ENCODE measurements around the gene ATP13A4. TPM values are rescaled to one million over a fixed set of nuclear protein-coding genes. Genes with fewer than 3 reads are reported as not detected.

The ATP13A4 gene
- polyA plus RNA-seq, 4 donors = 0.22 to 41.2 (median 0.24) TPM; not detected in 1

- FAIRE-seq = no peak
Observed at GRCh38 chr3:193573403-193574191, 18.9 kb upstream of the ATP13A4 start.

GRCh38 chr3:193572426-193572908, 17.8 kb upstream of the ATP13A4 start:
- DNase-seq (peak; percentile 68 to 75), FAIRE-seq (no peak)
- H3K4me3 ChIP-seq (ENCODE audit: low read depth in 1 of 3, low read length in 3 of 3) = no peak overlapping the region
- no peaks in the 10 kb centered on the region for H3K9me3 ChIP-seq (ENCODE audit: control insufficient read depth in 2 of 2, insufficient read depth in 1 of 2, low read depth in 1 of 2, low read length in 1 of 2)
- no peaks in the 10 kb centered on the region for H3K36me3 ChIP-seq (ENCODE audit: control insufficient read depth in 3 of 3, insufficient read depth in 2 of 3, low read depth in 1 of 3, low read length in 3 of 3)
- WGBS, 3 donors = 4 to 10% (median 9%) methylated on average over 10 of the region's 10 CpGs
- H3K4me1 ChIP-seq (ENCODE audit: control insufficient read depth in 3 of 3, insufficient read depth in 2 of 3, low read depth in 1 of 3, low read length in 2 of 3) = no peaks in the 10 kb centered on the region
- no peak overlapping the region for H3K27ac ChIP-seq (ENCODE audit: low read depth in 1 of 3, low read length in 2 of 3)
- H3K27me3 ChIP-seq (ENCODE audit: control insufficient read depth in 3 of 3, insufficient read depth in 3 of 3, low read length in 3 of 3) = peaks cover 0 to 2% (median 0%) of the 10 kb centered on the region in 3 donors

More at GRCh38 chr3:193573403-193574191, 18.9 kb upstream of the ATP13A4 start:
- Histone ChIP-seq H3K9me3 (ENCODE audit: control insufficient read depth in 2 of 2, insufficient read depth in 1 of 2, low read depth in 1 of 2, low read length in 1 of 2) (no peaks in the 10 kb centered on the region), H3K4me3 (ENCODE audit: low read depth in 1 of 3, low read length in 3 of 3) (no peak overlapping the region), H3K27ac (ENCODE audit: low read depth in 1 of 3, low read length in 2 of 3) (no peak overlapping the region), H3K27me3 (ENCODE audit: control insufficient read depth in 3 of 3, insufficient read depth in 3 of 3, low read length in 3 of 3) (peaks cover 0 to 2% (median 0%) of the 10 kb centered on the region in 3 donors), H3K36me3 (ENCODE audit: control insufficient read depth in 3 of 3, insufficient read depth in 2 of 3, low read depth in 1 of 3, low read length in 3 of 3) (no peaks in the 10 kb centered on the region), H3K4me1 (ENCODE audit: control insufficient read depth in 3 of 3, insufficient read depth in 2 of 3, low read depth in 1 of 3, low read length in 2 of 3) (no peaks in the 10 kb centered on the region)
- 66 to 82% (median 78%) methylated on average over 4 of the region's 4 CpGs for WGBS, 3 donors
- DNase-seq = no peak

GRCh38 chr3:193569119-193569518, 14.4 kb upstream of the ATP13A4 start:
- H3K4me1 ChIP-seq (ENCODE audit: control insufficient read depth in 3 of 3, insufficient read depth in 2 of 3, low read depth in 1 of 3, low read length in 2 of 3) = no peaks in the 10 kb centered on the region
- H3K27me3 ChIP-seq (ENCODE audit: control insufficient read depth in 3 of 3, insufficient read depth in 3 of 3, low read length in 3 of 3) = no peaks in the 10 kb centered on the region
- no peak for DNase-seq
- no peak for FAIRE-seq
- H3K36me3 ChIP-seq (ENCODE audit: control insufficient read depth in 3 of 3, insufficient read depth in 2 of 3, low read depth in 1 of 3, low read length in 3 of 3) = no peaks in the 10 kb centered on the region
- H3K27ac ChIP-seq (ENCODE audit: low read depth in 1 of 3, low read length in 2 of 3) = no peak overlapping the region
- WGBS, 3 donors = 84 to 91% (median 85%) methylated on average over 2 of the region's 2 CpGs
- H3K4me3 ChIP-seq (ENCODE audit: low read depth in 1 of 3, low read length in 3 of 3) = no peak overlapping the region
- no peaks in the 10 kb centered on the region for H3K9me3 ChIP-seq (ENCODE audit: control insufficient read depth in 2 of 2, insufficient read depth in 1 of 2, low read depth in 1 of 2, low read length in 1 of 2)

- 27 to 52% (median 30%) methylated on average over 1 of the region's 1 CpG for WGBS, 3 donors
- Histone ChIP-seq H3K4me3 (ENCODE audit: low read depth in 1 of 3, low read length in 3 of 3) (no peak overlapping the region), H3K36me3 (ENCODE audit: control insufficient read depth in 3 of 3, insufficient read depth in 2 of 3, low read depth in 1 of 3, low read length in 3 of 3) (no peaks in the 10 kb centered on the region), H3K9me3 (ENCODE audit: control insufficient read depth in 2 of 2, insufficient read depth in 1 of 2, low read depth in 1 of 2, low read length in 1 of 2) (no peaks in the 10 kb centered on the region), H3K27ac (ENCODE audit: low read depth in 1 of 3, low read length in 2 of 3) (no peak overlapping the region), H3K4me1 (ENCODE audit: control insufficient read depth in 3 of 3, insufficient read depth in 2 of 3, low read depth in 1 of 3, low read length in 2 of 3) (no peaks in the 10 kb centered on the region), H3K27me3 (ENCODE audit: control insufficient read depth in 3 of 3, insufficient read depth in 3 of 3, low read length in 3 of 3) (no peaks in the 10 kb centered on the region)
- peak; percentile 28 to 42 for DNase-seq
- no peak for FAIRE-seq
Observed at GRCh38 chr3:193564012-193564411, 9.3 kb upstream of the ATP13A4 start.

DNA sequence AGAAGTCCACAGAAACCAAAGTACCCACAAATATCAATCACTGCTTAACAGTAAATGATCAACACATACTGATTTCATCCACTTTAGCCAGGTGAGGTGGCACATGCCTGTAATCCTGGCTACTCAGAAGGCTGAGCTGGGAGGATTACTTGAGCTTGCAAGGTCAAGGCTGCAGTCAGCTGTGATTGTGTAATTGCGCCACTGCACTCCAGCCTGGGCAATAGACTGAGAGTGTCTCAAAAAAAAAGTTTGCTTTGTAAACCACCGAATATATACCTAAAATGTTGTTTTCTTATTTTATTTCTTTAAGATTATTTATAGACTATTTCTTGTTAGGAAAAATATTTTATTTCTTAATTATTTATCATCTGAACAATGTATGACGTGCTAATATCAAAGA, 8.7 kb upstream of the ATP13A4 start:
- WGBS, 3 donors = 75 to 87% (median 82%) methylated on average over 3 of the region's 3 CpGs
- Histone ChIP-seq H3K27me3 (ENCODE audit: control insufficient read depth in 3 of 3, insufficient read depth in 3 of 3, low read length in 3 of 3) (no peaks in the 10 kb centered on the region), H3K4me3 (ENCODE audit: low read depth in 1 of 3, low read length in 3 of 3) (no peak overlapping the region), H3K9me3 (ENCODE audit: control insufficient read depth in 2 of 2, insufficient read depth in 1 of 2, low read depth in 1 of 2, low read length in 1 of 2) (no peaks in the 10 kb centered on the region), H3K27ac (ENCODE audit: low read depth in 1 of 3, low read length in 2 of 3) (peak overlapping the region in 1 of 3 donors; percentile 1), H3K4me1 (ENCODE audit: control insufficient read depth in 3 of 3, insufficient read depth in 2 of 3, low read depth in 1 of 3, low read length in 2 of 3) (no peaks in the 10 kb centered on the region), H3K36me3 (ENCODE audit: control insufficient read depth in 3 of 3, insufficient read depth in 2 of 3, low read depth in 1 of 3, low read length in 3 of 3) (no peaks in the 10 kb centered on the region)
- peak in 1 of 2 donors; percentile 56 for DNase-seq
- FAIRE-seq = no peak

GRCh38 chr3:193560870-193561269, 6.2 kb upstream of the ATP13A4 start:
- no peak for DNase-seq
- no peak overlapping the region for H3K4me3 ChIP-seq (ENCODE audit: low read depth in 1 of 3, low read length in 3 of 3)

DNA sequence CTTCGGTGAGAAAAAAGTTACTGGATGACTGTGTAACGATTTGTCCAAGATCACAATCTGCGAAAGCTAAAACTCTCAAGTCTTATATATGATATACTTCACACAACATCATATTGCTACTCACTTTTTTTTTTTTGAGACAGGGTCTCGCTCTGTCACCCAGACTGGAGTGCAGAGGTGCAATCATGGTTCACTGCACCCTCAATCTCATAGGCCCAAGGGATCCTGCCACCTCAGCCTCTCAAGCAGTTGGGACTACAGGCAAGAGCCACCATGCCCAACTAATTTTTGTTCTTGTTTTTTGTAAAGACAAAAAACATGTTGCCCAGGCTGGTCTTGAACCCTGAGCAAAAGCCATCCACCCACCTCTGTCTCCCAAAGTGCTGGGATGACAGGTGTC, 5.4 kb upstream of the ATP13A4 start:
- Histone ChIP-seq H3K27me3 (ENCODE audit: control insufficient read depth in 3 of 3, insufficient read depth in 3 of 3, low read length in 3 of 3) (no peaks in the 10 kb centered on the region), H3K9me3 (ENCODE audit: control insufficient read depth in 2 of 2, insufficient read depth in 1 of 2, low read depth in 1 of 2, low read length in 1 of 2) (no peaks in the 10 kb centered on the region), H3K36me3 (ENCODE audit: control insufficient read depth in 3 of 3, insufficient read depth in 2 of 3, low read depth in 1 of 3, low read length in 3 of 3) (no peaks in the 10 kb centered on the region), H3K27ac (ENCODE audit: low read depth in 1 of 3, low read length in 2 of 3) (no peak overlapping the region), H3K4me3 (ENCODE audit: low read depth in 1 of 3, low read length in 3 of 3) (no peak overlapping the region), H3K4me1 (ENCODE audit: control insufficient read depth in 3 of 3, insufficient read depth in 2 of 3, low read depth in 1 of 3, low read length in 2 of 3) (peaks cover 0 to 2% (median 1%) of the 10 kb centered on the region in 3 donors)
- FAIRE-seq (no peak), DNase-seq (no peak)
- 92 to 97% (median 95%) methylated on average over 4 of the region's 4 CpGs for WGBS, 3 donors

More at GRCh38 chr3:193560870-193561269, 6.2 kb upstream of the ATP13A4 start:
- H3K4me1 ChIP-seq (ENCODE audit: control insufficient read depth in 3 of 3, insufficient read depth in 2 of 3, low read depth in 1 of 3, low read length in 2 of 3) = peaks cover 0 to 1% (median 0%) of the 10 kb centered on the region in 3 donors
- H3K9me3 ChIP-seq (ENCODE audit: control insufficient read depth in 2 of 2, insufficient read depth in 1 of 2, low read depth in 1 of 2, low read length in 1 of 2) = no peaks in the 10 kb centered on the region
- H3K36me3 ChIP-seq (ENCODE audit: control insufficient read depth in 3 of 3, insufficient read depth in 2 of 3, low read depth in 1 of 3, low read length in 3 of 3) = no peaks in the 10 kb centered on the region
- WGBS, 3 donors = 56 to 64% (median 56%) methylated on average over 4 of the region's 4 CpGs
- H3K27me3 ChIP-seq (ENCODE audit: control insufficient read depth in 3 of 3, insufficient read depth in 3 of 3, low read length in 3 of 3) = no peaks in the 10 kb centered on the region
- FAIRE-seq = no peak
- H3K27ac ChIP-seq (ENCODE audit: low read depth in 1 of 3, low read length in 2 of 3) = no peak overlapping the region

DNA sequence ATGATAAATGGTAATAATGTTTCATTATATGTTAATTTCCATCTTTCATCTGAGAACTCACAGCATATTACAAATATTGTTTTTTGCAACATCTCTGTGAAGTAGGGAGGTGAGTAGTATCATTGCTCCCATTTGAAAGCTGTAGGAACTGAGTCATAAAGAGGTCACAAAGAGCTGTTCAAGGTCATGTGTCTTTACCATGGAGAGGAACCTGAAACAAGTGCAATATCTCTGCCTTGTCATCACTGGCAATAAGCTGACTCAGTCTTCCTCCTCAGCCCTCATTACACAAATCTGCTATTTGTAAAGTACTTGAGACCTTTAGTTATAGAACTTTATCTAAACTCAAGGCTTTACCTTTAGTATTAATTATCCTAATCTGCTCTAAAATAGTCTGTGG, 4.4 kb upstream of the ATP13A4 start:
- H3K36me3 ChIP-seq (ENCODE audit: control insufficient read depth in 3 of 3, insufficient read depth in 2 of 3, low read depth in 1 of 3, low read length in 3 of 3) = no peaks in the 10 kb centered on the region
- H3K9me3 ChIP-seq (ENCODE audit: control insufficient read depth in 2 of 2, insufficient read depth in 1 of 2, low read depth in 1 of 2, low read length in 1 of 2) = no peaks in the 10 kb centered on the region
- no peak for FAIRE-seq
- peaks cover 0 to 3% (median 2%) of the 10 kb centered on the region in 3 donors for H3K4me1 ChIP-seq (ENCODE audit: control insufficient read depth in 3 of 3, insufficient read depth in 2 of 3, low read depth in 1 of 3, low read length in 2 of 3)
- H3K27me3 ChIP-seq (ENCODE audit: control insufficient read depth in 3 of 3, insufficient read depth in 3 of 3, low read length in 3 of 3) = no peaks in the 10 kb centered on the region
- DNase-seq = peak in 1 of 2 donors; percentile 13
- H3K27ac ChIP-seq (ENCODE audit: low read depth in 1 of 3, low read length in 2 of 3) = no peak overlapping the region
- H3K4me3 ChIP-seq (ENCODE audit: low read depth in 1 of 3, low read length in 3 of 3) = no peak overlapping the region

Data from small intestine (tissue), 7 donors.